Pancreas (tissue), 10 donors: ENCODE data around the gene TJP2. TPM values are rescaled to one million over a fixed set of nuclear protein-coding genes. Genes with fewer than 3 reads are reported as not detected.

Source experiments
- ATAC-seq, 4 donors: fragments of 200-7000 bp; cut with Tn5 transposase; one replicate each; pipeline versions ENCODE4 v1.8.0 to v1.9.1; 2020; ENCODE audit warnings: mild to moderate bottlenecking in 4 of 4, moderate library complexity in 4 of 4
- DNase-seq, 6 donors: peaks; one replicate each; pipeline ENCODE4 v3.0.0-alpha.2; 2020
- FAIRE-seq: peaks from 2 replicates; lab custom pipeline; 2012; peaks lifted over from hg19 to GRCh38; lab: Jason Lieb, UNC
- H3K27ac ChIP-seq, 4 donors: fragments of 200-600 bp; sonication (generic); 1 replicate in 3 of 4; 2 replicates in 1 of 4; pipeline versions ENCODE4 v1.5.0 to v1.8.0; 2020
- H3K27me3 ChIP-seq, 4 donors: fragments of 200-600 bp; one replicate each; pipeline ENCODE4 v1.8.0; 2021
- H3K36me3 ChIP-seq, 3 donors: fragments of 200-600 bp; sonication (generic) in 1 of 3; one replicate each; pipeline versions ENCODE4 v1.5.0 to v1.8.0; 2020 to 2021
- H3K4me1 ChIP-seq, 3 donors: fragments of 200-600 bp; one replicate each; pipeline ENCODE4 v1.8.0; 2021
- H3K4me3 ChIP-seq, 4 donors: fragments of 200-600 bp; sonication (generic) in 2 of 4; one replicate each; pipeline versions ENCODE4 v1.5.0 to v1.8.0; 2020 to 2021
- H3K9me3 ChIP-seq, 4 donors: fragments of 200-600 bp; one replicate each; pipeline ENCODE4 v1.8.0; 2021
- CTCF ChIP-seq, 4 donors: fragments of 200-600 bp; sonication (generic) in 3 of 4; IDR thresholded peaks; one replicate each; pipeline versions ENCODE4 v1.5.0 to v1.8.0; 2021; ENCODE audit warnings: antibody characterized with exemption in 4 of 4
- WGBS, 2 donors: extraction: QIAGEN DNeasy Blood & Tissue Kit; methylation state at CpG; one replicate each; pipeline ENCODE4 v1.1.7; 2013; 5-methylcytosine and 5-hydroxymethylcytosine counted together
- intact Hi-C, 3 donors: fragments of 100-400 bp; cut with DNase I; formaldehyde crosslinking; loops; one replicate each; pipeline versions ENCODE4 v1.11.1 to v1.14.2; 2022
- polyA plus RNA-seq, 2 donors: library from polyadenylated mRNA; stranded (reverse); fragments of 200-250 nt; gene quantifications; one replicate each; pipeline ENCODE4 v1.2.3, GENCODE V29; 2013
- total RNA-seq, 6 donors: library from RNA; stranded (reverse); fragmentation: NEBNext Ultra II Directional in 4 of 6; extraction: Animal tissue kit (Norgen Biotek cat#: 25700) in 4 of 6; gene quantifications; one replicate each; pipeline versions ENCODE4 v1.2.1 to v1.2.4, GENCODE V29; 2021 to 2023
- donor health status: healthy with polysubstance abuse.
- donor health status: DM: no; HTN: no; CAD: no; lungs with moderate emphysema.
- donor health status: DM: no; HTN: no; CAD: no.
- donor health status: control.
- donor health status: control.
- donor health status: Bipolar disorder and iron deficiency.
- donor health status: DM: yes; HTN: yes; CAD: no.
- donor health status: DM: no; HTN: no; CAD: no.
- donor health status: DM: no; HTN: no; CAD: no.
- donor health status: DM: yes; HTN: yes; CAD: no.

TJP2 gene
- total and polyA plus RNA-seq, 8 donors, result 24.1 to 70.3 (median 31.5) TPM

GRCh38 chr9:69258551-69258950, 84.5 kb downstream of the TJP2 start:
- Histone ChIP-seq H3K4me1 (no peaks in the 10 kb centered on the region), H3K27me3 (no peaks in the 10 kb centered on the region), H3K9me3 (no peaks in the 10 kb centered on the region), H3K4me3 (no peak overlapping the region), H3K36me3 (peaks cover 0 to 16% (median 0%) of the 10 kb centered on the region in 3 donors), H3K27ac (no peak overlapping the region)
- WGBS, 2 donors, result 96 to 98% methylated on average over 5 of the region's 5 CpGs
- FAIRE-seq (no peak), ATAC-seq (no peak), DNase-seq (no peak)
- intact Hi-C loops, result no loop called here
- no peak for TF ChIP-seq CTCF (IDR thresholded peaks at IDR 0.05)

DNA sequence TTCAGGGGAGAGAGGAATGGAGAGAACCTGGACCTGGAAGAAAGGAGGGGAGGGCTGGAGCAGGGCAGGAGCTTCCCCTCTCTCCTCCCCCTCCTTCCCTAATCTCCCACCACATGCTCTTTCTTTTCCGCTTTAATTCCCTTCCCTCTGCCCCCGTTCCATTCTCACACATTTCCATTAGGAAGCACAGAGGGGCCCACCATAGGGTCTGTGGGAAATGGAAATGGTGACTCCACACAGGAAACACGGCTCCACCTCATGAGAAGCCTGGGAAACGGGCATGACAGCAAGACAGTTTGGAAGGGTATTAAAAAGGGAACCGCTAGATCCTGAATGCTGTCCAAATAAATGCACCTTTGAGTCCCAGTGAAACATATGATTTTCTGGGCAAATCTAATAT, 86.1 kb downstream of the TJP2 start:
- peaks cover 0 to under 1% (median 0%) of the 10 kb centered on the region in 3 donors for H3K36me3 ChIP-seq
- intact Hi-C loops, result no loop called here
- FAIRE-seq, result no peak

GRCh38 chr9:69261636-69262035, 87.6 kb downstream of the TJP2 start:
- no peak for DNase-seq
- no peak for FAIRE-seq
- intact Hi-C loops, result no loop called here
- H3K27me3 ChIP-seq, result no peaks in the 10 kb centered on the region
- H3K9me3 ChIP-seq, result no peaks in the 10 kb centered on the region
- 55 to 72% methylated on average over 3 of the region's 3 CpGs for WGBS, 2 donors
- no peak overlapping the region for H3K4me3 ChIP-seq
- no peak for ATAC-seq
- no peaks in the 10 kb centered on the region for H3K4me1 ChIP-seq
- H3K36me3 ChIP-seq, result no peaks in the 10 kb centered on the region
- H3K27ac ChIP-seq, result no peak overlapping the region
- TF ChIP-seq CTCF (IDR thresholded peaks at IDR 0.05), result no peak

More for the DNA sequence above, 86.1 kb downstream of the TJP2 start:
- Histone ChIP-seq H3K9me3 (no peaks in the 10 kb centered on the region), H3K4me1 (no peaks in the 10 kb centered on the region), H3K4me3 (no peak overlapping the region), H3K27me3 (no peaks in the 10 kb centered on the region), H3K27ac (no peak overlapping the region)
- no peak for TF ChIP-seq CTCF (IDR thresholded peaks at IDR 0.05)
- DNase-seq, result no peak
- WGBS, 2 donors, result 67 to 77% methylated on average over 5 of the region's 5 CpGs
- ATAC-seq, result no peak

- H3K27ac ChIP-seq, result no peak overlapping the region
- 79 to 80% methylated on average over 7 of the region's 7 CpGs for WGBS, 2 donors
- DNase-seq (no peak), ATAC-seq (no peak), FAIRE-seq (no peak)
- H3K4me3 ChIP-seq, result no peak overlapping the region
- no peaks in the 10 kb centered on the region for H3K27me3 ChIP-seq
- intact Hi-C loops, result no loop called here
- TF ChIP-seq CTCF (IDR thresholded peaks at IDR 0.05), result no peak
- H3K9me3 ChIP-seq, result no peaks in the 10 kb centered on the region
- H3K4me1 ChIP-seq, result no peaks in the 10 kb centered on the region
- H3K36me3 ChIP-seq, result no peaks in the 10 kb centered on the region
Observed at GRCh38 chr9:69264526-69264925, 90.4 kb downstream of the TJP2 start.

- Histone ChIP-seq H3K4me3 (no peak overlapping the region), H3K27ac (no peak overlapping the region), H3K4me1 (no peaks in the 10 kb centered on the region), H3K36me3 (no peaks in the 10 kb centered on the region), H3K9me3 (no peaks in the 10 kb centered on the region), H3K27me3 (no peaks in the 10 kb centered on the region)
- TF ChIP-seq CTCF (IDR thresholded peaks at IDR 0.05), result no peak
- no peak for ATAC-seq
- intact Hi-C loops, result no loop called here
- WGBS, 2 donors, result 88 to 91% methylated on average over 9 of the region's 9 CpGs
- FAIRE-seq, result no peak
- DNase-seq, result no peak
Observed at GRCh38 chr9:69265891-69266290, 91.8 kb downstream of the TJP2 start.
